K562 (cell line): ENCODE data around the gene TULP1. TPM values are rescaled to one million over a fixed set of nuclear protein-coding genes. Genes with fewer than 3 reads are reported as not detected.

Source experiments
- CHD4 ChIP-seq: fragments of 200-600 bp; sonication (generic); IDR thresholded peaks from 3 replicates; pipeline ENCODE4 v1.6.1; 2012; ENCODE audit warnings: low read depth, mild to moderate bottlenecking, mixed read lengths, low read length, inconsistent platforms; ENCODE audit not compliant: insufficient read depth, insufficient replicate concordance, poor library complexity, severe bottlenecking
- ETS2 ChIP-seq: IDR thresholded peaks from 2 replicates; pipeline ENCODE4 v1.6.1; 2016; ENCODE audit warnings: borderline replicate concordance, missing genetic modification characterization, mild to moderate bottlenecking, moderate library complexity, missing compliant biosample characterization; ENCODE audit not compliant: poor library complexity, severe bottlenecking
- FOXA3 ChIP-seq, 2 experiments: fragments of 450-650 bp in 1 of 2; sonication (generic) in 1 of 2; formaldehyde crosslinking; IDR thresholded peaks in 1 of 2; conservative IDR thresholded peaks in 1 of 2; 2 replicates each; pipeline versions ENCODE4 v1.4.0 to v1.8.0; 2020 to 2022; ENCODE audit warnings: mild to moderate bottlenecking in 2 of 2, missing genetic modification reagents in 1 of 2
- MTA3 ChIP-seq: fragments of 450-650 bp; formaldehyde crosslinking; IDR thresholded peaks from 2 replicates; pipeline ENCODE4 v1.6.1; 2017; ENCODE audit warnings: mild to moderate bottlenecking, borderline replicate concordance
- RB1 ChIP-seq: fragments of 450-650 bp; IDR thresholded peaks from 2 replicates; pipeline ENCODE4 v1.6.1; 2017; ENCODE audit warnings: low read depth, mild to moderate bottlenecking
- RCOR1 ChIP-seq, 2 experiments: IDR thresholded peaks; 2 replicates each; pipeline ENCODE4 v1.6.1; 2012; ENCODE audit warnings: low read depth in 2 of 2, low read length in 2 of 2, borderline replicate concordance in 1 of 2, improper control_type of control experiment in 1 of 2
- RNF2 ChIP-seq: sonication (generic); IDR thresholded peaks from 2 replicates; pipeline ENCODE4 v1.6.1; 2016
- TCF3 ChIP-seq: sonication (generic); formaldehyde crosslinking; IDR thresholded peaks from 2 replicates; pipeline ENCODE4 v1.4.0; 2020; ENCODE audit warnings: mild to moderate bottlenecking, missing genetic modification reagents
- TCFL5 ChIP-seq: fragments of 250-450 bp; sonication (Bioruptor Pico); conservative IDR thresholded peaks from 2 replicates; pipeline ENCODE4 v1.6.1; 2021; ENCODE audit warnings: mild to moderate bottlenecking, moderate library complexity, matching md5 sums
- XRCC4 ChIP-seq: IDR thresholded peaks from one replicate; pipeline ENCODE4 v1.6.1; 2011; ENCODE audit not compliant: insufficient read depth, insufficient read length; ENCODE audit errors: extremely low read depth
- ZNF143 ChIP-seq: sonication (generic); formaldehyde crosslinking; IDR thresholded peaks from 2 replicates; pipeline ENCODE4 v1.9.0; 2022; ENCODE audit warnings: mild to moderate bottlenecking, missing genetic modification reagents
- polyA plus RNA-seq, 8 experiments: library from polyadenylated mRNA; depleted of rRNA in 4 of 8; stranded (reverse) in 5 of 8; unstranded in 3 of 8; fragments of >200 nt; fragmentation: Nextera tagmentation in 2 of 8; fragmentation: Illumina TruSeq in 1 of 8; extraction: Ambion mirVana in 2 of 8; extraction: Trizol in 1 of 8; gene quantifications; 2 replicates each; pipeline versions ENCODE4 v1.2.1 to v1.2.3, GENCODE V29; 2011 to 2014; ENCODE audit warnings: inconsistent platforms in 1 of 8, missing spikeins in 1 of 8
- total RNA-seq, 7 experiments: library from RNA; depleted of rRNA in 6 of 7; stranded (reverse); fragments of >200 nt in 6 of 7; fragmentation: Illumina TruSeq in 2 of 7; extraction: Trizol in 2 of 7; gene quantifications; 2 replicates each; pipeline versions ENCODE4 v1.2.1 to v1.2.3, GENCODE V29; 2011 to 2021; ENCODE audit warnings: low replicate concordance in 1 of 7
- TF ChIP-seq, protein P1 (sequence below): fragments of 250-450 bp; sonication (Bioruptor Pico); IDR thresholded peaks from 2 replicates; pipeline ENCODE4 v1.4.0; 2020
- TF ChIP-seq, protein P2 (sequence below): fragments of 250-450 bp; sonication (Bioruptor Pico); IDR thresholded peaks from 2 replicates; pipeline ENCODE4 v1.8.0; 2022; ENCODE audit warnings: inconsistent platforms, mild to moderate bottlenecking, moderate library complexity, borderline replicate concordance
- TF ChIP-seq, protein P3 (sequence below): sonication (generic); formaldehyde crosslinking; IDR thresholded peaks from 2 replicates; pipeline ENCODE4 v1.8.1; 2023; ENCODE audit warnings: mild to moderate bottlenecking, missing genetic modification reagents
- TF ChIP-seq, protein P4 (sequence below): sonication (generic); formaldehyde crosslinking; IDR thresholded peaks from 2 replicates; pipeline ENCODE4 v1.9.0; 2022; ENCODE audit warnings: mild to moderate bottlenecking, missing genetic modification reagents
- TF ChIP-seq, protein P5 (sequence below): sonication (generic); formaldehyde crosslinking; IDR thresholded peaks from 2 replicates; pipeline ENCODE4 v1.8.0; 2022; ENCODE audit warnings: mild to moderate bottlenecking, missing genetic modification reagents

The TULP1 gene
- total and polyA plus RNA-seq, 9 of the 15 experiments (the other 6 are each of a cell fraction or from before 2014, with no cell fraction given): 0.06 to 0.17 (median 0.09) TPM; not detected in 6

DNA sequence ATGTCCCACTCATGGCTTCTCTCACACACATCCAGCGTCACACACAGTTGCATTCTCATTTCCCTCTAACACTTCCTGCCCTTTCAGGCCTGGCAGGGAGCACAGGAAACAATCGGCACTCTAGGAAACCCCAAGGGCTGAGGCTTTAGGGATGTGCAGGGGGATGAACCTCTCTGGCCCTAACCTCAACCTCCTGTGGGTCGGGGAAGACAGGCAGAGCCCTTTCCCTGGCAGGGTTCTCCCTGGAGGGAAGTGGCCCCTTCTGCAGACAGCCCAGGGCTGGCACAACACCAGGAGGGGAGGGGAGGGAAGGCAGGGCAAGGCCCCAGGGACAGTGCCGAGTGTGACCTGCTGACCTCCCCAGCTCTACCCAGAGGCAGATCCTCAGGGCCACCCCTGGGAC is 18.5 kb downstream of the TULP1 start (continued):
- TF ChIP-seq, protein P1, sequence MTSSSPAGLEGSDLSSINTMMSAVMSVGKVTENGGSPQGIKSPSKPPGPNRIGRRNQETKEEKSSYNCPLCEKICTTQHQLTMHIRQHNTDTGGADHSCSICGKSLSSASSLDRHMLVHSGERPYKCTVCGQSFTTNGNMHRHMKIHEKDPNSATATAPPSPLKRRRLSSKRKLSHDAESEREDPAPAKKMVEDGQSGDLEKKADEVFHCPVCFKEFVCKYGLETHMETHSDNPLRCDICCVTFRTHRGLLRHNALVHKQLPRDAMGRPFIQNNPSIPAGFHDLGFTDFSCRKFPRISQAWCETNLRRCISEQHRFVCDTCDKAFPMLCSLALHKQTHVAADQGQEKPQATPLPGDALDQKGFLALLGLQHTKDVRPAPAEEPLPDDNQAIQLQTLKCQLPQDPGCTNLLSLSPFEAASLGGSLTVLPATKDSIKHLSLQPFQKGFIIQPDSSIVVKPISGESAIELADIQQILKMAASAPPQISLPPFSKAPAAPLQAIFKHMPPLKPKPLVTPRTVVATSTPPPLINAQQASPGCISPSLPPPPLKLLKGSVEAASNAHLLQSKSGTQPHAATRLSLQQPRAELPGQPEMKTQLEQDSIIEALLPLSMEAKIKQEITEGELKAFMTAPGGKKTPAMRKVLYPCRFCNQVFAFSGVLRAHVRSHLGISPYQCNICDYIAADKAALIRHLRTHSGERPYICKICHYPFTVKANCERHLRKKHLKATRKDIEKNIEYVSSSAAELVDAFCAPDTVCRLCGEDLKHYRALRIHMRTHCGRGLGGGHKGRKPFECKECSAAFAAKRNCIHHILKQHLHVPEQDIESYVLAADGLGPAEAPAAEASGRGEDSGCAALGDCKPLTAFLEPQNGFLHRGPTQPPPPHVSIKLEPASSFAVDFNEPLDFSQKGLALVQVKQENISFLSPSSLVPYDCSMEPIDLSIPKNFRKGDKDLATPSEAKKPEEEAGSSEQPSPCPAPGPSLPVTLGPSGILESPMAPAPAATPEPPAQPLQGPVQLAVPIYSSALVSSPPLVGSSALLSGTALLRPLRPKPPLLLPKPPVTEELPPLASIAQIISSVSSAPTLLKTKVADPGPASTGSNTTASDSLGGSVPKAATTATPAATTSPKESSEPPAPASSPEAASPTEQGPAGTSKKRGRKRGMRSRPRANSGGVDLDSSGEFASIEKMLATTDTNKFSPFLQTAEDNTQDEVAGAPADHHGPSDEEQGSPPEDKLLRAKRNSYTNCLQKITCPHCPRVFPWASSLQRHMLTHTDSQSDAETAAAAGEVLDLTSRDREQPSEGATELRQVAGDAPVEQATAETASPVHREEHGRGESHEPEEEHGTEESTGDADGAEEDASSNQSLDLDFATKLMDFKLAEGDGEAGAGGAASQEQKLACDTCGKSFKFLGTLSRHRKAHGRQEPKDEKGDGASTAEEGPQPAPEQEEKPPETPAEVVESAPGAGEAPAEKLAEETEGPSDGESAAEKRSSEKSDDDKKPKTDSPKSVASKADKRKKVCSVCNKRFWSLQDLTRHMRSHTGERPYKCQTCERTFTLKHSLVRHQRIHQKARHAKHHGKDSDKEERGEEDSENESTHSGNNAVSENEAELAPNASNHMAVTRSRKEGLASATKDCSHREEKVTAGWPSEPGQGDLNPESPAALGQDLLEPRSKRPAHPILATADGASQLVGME: no peak
- no peak for TF ChIP-seq TCFL5 (CRISPR knock-in tag)
- 0 out of 2 replicates have a peak, but pooled peaks have one; percentile 29 for TF ChIP-seq ZNF143 (CRISPR knock-in tag)
- TF ChIP-seq ETS2 (tag): no peak
- TF ChIP-seq, protein P2, sequence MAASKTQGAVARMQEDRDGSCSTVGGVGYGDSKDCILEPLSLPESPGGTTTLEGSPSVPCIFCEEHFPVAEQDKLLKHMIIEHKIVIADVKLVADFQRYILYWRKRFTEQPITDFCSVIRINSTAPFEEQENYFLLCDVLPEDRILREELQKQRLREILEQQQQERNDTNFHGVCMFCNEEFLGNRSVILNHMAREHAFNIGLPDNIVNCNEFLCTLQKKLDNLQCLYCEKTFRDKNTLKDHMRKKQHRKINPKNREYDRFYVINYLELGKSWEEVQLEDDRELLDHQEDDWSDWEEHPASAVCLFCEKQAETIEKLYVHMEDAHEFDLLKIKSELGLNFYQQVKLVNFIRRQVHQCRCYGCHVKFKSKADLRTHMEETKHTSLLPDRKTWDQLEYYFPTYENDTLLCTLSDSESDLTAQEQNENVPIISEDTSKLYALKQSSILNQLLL (CRISPR knock-in tag): no peak
- TF ChIP-seq MTA3: no peak
- no peak for TF ChIP-seq RNF2
- TF ChIP-seq RCOR1 (IDR thresholded peaks at IDR 0.05; ENCODE audit: borderline replicate concordance in 1 of 2, low read depth in 2 of 2, low read length in 2 of 2): no peak
- TF ChIP-seq, protein P3, sequence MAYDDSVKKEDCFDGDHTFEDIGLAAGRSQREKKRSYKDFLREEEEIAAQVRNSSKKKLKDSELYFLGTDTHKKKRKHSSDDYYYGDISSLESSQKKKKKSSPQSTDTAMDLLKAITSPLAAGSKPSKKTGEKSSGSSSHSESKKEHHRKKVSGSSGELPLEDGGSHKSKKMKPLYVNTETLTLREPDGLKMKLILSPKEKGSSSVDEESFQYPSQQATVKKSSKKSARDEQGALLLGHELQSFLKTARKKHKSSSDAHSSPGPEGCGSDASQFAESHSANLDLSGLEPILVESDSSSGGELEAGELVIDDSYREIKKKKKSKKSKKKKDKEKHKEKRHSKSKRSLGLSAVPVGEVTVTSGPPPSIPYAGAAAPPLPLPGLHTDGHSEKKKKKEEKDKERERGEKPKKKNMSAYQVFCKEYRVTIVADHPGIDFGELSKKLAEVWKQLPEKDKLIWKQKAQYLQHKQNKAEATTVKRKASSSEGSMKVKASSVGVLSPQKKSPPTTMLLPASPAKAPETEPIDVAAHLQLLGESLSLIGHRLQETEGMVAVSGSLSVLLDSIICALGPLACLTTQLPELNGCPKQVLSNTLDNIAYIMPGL (CRISPR knock-in tag): no peak
- TF ChIP-seq, protein P4, sequence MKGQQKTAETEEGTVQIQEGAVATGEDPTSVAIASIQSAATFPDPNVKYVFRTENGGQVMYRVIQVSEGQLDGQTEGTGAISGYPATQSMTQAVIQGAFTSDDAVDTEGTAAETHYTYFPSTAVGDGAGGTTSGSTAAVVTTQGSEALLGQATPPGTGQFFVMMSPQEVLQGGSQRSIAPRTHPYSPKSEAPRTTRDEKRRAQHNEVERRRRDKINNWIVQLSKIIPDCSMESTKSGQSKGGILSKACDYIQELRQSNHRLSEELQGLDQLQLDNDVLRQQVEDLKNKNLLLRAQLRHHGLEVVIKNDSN (CRISPR knock-in tag): peak; percentile 21; the same call in 1 of the 2 replicates
- no peak for TF ChIP-seq RB1
- TF ChIP-seq FOXA3 (CRISPR knock-in tag; conservative IDR thresholded peaks at IDR 0.05 in 1 of 2, IDR thresholded peaks at IDR 0.05 in 1 of 2): 0 out of 4 replicates have a peak, but pooled peaks of 1 of the 2 experiments have one; percentile 42
- TF ChIP-seq, protein P5, sequence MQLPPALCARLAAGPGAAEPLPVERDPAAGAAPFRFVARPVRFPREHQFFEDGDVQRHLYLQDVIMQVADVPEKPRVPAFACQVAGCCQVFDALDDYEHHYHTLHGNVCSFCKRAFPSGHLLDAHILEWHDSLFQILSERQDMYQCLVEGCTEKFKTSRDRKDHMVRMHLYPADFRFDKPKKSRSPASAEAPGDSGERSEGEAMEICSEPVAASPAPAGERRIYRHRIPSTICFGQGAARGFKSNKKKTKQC (CRISPR knock-in tag): no peak
- TF ChIP-seq CHD4: no peak
- no peak for TF ChIP-seq XRCC4
- no peak for TF ChIP-seq TCF3 (CRISPR knock-in tag)
